ENCODE data around the gene CELA3A.
A peak's percentile ranks its signal among the peaks of the same experiment; 100 is the strongest.
"Not testable (repeated sequence)": the region's sequence is repeated elsewhere in the genome, so short reads cannot be mapped to it uniquely, and the experiment has no call there.

Gene CELA3A

GRCh38 chr1:21982122-21982521 lies 19.3 kb upstream of the CELA3A start:
- DNase-seq: not testable (repeated sequence)

DNA sequence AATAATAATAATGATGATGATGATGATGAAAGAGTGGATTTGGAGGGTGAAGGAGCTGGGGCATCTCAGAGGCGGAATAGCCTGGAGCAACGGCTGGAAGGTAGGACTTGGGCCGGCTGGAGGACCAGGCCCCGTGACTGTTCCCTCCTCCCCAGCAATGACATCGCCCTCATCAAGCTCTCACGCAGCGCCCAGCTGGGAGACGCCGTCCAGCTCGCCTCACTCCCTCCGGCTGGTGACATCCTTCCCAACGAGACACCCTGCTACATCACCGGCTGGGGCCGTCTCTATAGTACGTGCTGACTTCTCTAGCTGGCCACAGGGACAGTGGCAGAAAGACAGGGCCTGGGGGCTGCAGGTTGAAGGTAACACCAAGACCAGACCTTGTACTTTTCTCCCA lies 17.9 kb upstream of the CELA3A start:
- DNase-seq: not testable (repeated sequence)

DNA sequence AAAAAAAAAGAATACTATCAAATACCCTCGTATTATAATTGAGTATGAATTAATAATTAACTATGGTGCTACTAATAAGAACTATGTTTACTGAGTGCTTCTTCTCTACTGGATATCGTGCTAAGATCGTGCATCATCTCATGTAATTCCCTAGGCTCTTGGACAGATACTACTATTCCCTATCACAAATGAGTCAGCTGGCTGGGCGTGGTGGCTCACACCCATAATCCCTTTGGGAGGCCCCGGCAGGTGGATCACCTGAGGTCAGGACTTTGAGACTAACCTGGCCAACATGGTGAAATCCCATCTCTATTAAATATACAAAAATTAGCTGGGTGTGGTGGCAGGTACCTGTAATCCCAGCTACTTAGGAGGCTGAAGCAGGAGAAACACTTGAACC lies 15.6 kb upstream of the CELA3A start:
- DNase-seq: not testable (repeated sequence)

GRCh38 chr1:21986386-21986785 lies 15.1 kb upstream of the CELA3A start:
- DNase-seq: not testable (repeated sequence)

GRCh38 chr1:21989672-21990393 lies 11.6 kb upstream of the CELA3A start:
- not testable (repeated sequence) for DNase-seq

GRCh38 chr1:21992186-21992585 lies 9.3 kb upstream of the CELA3A start:
- DNase-seq: not testable (repeated sequence)

- DNase-seq: not testable (repeated sequence)
Measured at GRCh38 chr1:21994716-21995115, 6.7 kb upstream of the CELA3A start.

DNA sequence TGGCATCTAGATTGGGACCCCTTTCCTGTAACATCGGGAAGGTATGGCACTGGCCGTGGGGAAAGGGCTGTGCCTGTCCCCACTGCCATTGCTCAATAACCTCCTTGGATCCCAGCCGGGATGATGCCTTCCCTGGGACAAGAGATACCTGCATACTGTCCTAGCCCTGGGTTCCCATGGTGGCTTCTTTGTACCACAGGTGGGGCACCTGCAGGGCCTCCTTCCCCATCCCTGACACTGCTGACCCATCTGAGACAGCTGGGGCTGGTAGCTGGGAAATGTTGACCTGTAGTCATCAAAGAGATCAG lies 4.8 kb upstream of the CELA3A start:
- not testable (repeated sequence) for DNase-seq

GRCh38 chr1:21997891-21998623 lies 3.4 kb upstream of the CELA3A start:
- not testable (repeated sequence) for DNase-seq

- DNase-seq: not testable (repeated sequence)
Measured at GRCh38 chr1:21998624-21999294, 2.7 kb upstream of the CELA3A start.

GRCh38 chr1:21999645-22000044 lies 1.8 kb upstream of the CELA3A start:
- not testable (repeated sequence) for DNase-seq

DNA sequence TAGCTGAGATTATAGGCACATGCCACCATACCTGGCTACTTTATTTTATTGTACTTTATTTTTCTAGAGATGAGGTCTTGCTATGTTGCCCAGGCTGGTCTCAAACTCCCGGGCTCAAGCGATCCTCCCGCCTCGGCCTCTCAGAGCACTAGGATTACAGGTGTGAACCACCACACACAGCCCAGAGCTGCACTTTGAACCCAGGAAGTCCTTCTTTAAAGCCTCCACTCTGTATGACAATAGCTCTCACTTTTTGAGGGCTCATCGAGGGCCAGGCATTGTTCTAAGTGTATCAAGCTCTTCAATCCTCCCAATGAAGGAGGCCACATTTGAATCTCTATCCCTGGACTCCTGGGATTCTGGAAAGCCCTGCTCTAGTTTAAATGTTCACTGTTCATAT lies 1.0 kb downstream of the CELA3A start:
- not testable (repeated sequence) for DNase-seq

DNA sequence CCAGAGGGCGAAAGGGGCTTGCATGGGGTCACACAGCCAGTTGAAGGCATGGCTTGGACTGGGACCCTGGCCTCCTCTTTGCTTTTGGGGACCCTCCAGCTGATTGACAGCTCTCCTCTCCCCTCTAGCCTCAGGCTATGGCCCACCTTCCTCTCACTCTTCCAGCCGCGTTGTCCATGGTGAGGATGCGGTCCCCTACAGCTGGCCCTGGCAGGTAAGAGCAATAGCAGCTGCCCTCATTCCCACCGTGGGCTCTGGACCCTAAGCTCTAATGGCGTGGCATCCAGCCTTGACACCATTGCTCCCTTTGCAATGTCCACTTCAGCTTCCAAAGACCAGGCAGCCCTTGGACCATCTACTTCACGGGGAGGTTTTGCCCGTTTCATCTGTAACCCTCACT lies 1.4 kb downstream of the CELA3A start:
- not testable (repeated sequence) for DNase-seq

- not testable (repeated sequence) for DNase-seq
Measured at GRCh38 chr1:22003959-22004358, 2.5 kb downstream of the CELA3A start.

- not testable (repeated sequence) for DNase-seq
Measured at GRCh38 chr1:22005261-22006149, 4.0 kb downstream of the CELA3A start.

DNA sequence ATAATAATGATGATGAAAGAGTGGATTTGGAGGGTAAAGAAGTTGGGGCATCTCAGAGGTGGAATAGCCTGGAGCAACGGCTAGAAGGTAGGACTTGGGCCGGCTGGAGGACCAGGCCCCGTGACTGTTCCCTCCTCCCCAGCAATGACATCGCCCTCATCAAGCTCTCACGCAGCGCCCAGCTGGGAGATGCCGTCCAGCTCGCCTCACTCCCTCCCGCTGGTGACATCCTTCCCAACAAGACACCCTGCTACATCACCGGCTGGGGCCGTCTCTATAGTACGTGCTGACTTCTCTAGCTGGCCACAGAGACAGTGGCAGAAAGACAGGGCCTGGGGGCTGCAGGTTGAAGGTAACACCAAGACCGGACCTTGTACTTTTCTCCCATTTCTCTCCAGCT lies 5.3 kb downstream of the CELA3A start:
- DNase-seq: not testable (repeated sequence)

DNA sequence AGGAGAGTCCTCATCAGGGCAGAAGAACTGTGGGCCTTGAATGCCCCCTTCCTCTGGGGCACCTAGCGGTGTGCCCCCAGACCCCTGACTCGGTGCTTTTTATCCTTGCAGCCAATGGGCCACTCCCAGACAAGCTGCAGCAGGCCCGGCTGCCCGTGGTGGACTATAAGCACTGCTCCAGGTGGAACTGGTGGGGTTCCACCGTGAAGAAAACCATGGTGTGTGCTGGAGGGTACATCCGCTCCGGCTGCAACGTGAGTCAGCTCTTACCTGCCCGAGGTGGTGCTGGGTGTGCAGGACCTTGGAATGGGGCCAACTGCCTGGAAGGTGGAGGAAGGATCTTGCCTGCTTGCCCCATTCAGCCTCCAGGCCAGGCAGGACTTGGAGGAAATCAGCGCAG lies 5.8 kb downstream of the CELA3A start:
- DNase-seq: not testable (repeated sequence)

DNA sequence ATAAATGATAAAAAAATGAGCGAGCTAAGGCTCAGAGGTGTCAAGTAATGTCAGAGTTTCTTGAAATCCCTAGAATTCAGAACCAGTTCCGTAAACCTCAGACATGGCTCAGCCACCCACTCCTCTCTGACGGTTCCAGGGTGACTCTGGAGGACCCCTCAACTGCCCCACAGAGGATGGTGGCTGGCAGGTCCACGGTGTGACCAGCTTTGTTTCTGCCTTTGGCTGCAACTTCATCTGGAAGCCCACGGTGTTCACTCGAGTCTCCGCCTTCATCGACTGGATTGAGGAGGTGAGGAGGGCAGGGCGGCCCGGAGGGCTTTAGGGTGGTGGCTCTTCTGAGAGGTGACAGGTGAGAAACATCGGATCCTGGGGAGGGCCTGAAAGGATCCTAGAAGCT lies 8.1 kb downstream of the CELA3A start:
- not testable (repeated sequence) for DNase-seq

DNA sequence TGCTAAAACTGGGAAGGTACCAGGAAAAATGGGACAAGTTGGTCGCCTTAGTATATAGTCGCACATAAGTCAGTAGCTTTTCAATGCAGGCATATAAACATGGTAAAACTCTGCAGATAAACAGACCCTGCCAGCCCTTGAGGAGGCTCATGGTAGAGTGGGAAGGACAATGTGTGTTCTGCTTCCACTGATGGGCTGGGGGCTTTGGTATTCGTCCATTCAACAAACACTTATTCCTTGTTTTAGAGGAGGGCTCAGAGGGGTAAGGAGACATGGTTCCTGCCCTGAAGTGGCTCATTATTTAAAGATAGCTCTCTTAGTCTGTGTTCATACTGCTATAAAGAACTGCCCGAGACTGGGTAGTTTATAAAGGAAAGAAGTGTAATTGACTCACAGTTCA lies 11.3 kb downstream of the CELA3A start:
- DNase-seq: not testable (repeated sequence)

DNA sequence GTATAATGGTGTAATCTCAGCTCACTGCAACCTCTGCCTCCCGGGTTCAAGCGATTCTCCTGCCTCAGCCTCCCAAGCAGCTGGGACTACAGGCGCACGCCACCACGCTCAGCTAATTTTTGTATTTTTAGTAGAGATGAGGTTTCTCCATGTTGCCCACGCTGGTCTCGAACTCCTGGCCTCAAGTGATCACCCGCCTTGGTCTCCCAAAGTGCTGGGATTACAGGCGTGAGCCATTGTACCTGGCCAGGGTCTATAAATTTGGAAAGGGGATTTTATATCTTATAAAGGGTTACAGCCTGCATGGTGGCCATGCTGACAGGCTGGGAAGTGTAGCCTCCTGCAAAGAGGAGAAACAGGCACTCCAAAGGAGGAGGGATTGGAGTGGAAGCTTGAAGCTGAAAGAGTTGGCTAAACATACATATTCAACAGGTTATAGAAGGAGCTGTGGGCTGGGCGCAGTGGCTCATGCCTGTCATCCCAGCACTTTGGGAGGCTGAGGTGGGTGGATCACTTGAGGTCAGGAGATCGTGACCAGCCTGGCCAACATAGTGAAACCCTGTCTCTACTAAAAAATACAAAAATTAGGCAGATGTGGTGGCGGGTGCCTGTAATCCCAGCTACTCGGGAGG lies 13.2 kb downstream of the CELA3A start:
- DNase-seq: not testable (repeated sequence)

- DNase-seq: peak; percentile 72
Measured at GRCh38 chr1:22018583-22019559, 17.4 kb downstream of the CELA3A start.
